Measurements from ENCODE around the gene CELA2A.
"Not testable (repeated sequence)": the region's sequence is repeated elsewhere in the genome, so short reads cannot be mapped to it uniquely, and the experiment has no call there.

CELA2A gene

GRCh38 chr1:15508700-15509487, 52.4 kb downstream of the CELA2A start:
- DNase-seq (ENCODE audit: low read depth), result no peak
- TF ChIP-seq CTCF (IDR thresholded peaks at IDR 0.05; ENCODE audit: insufficient read depth, low read depth, low read length, missing control alignments), result no peak
- no peak overlapping the region for H3K4me3 ChIP-seq (ENCODE audit: low read depth, low read length)

GRCh38 chr1:15509586-15509985, 53.1 kb downstream of the CELA2A start:
- H3K4me3 ChIP-seq (ENCODE audit: low read depth, low read length), result no peak overlapping the region
- DNase-seq (ENCODE audit: low read depth), result no peak
- TF ChIP-seq CTCF (IDR thresholded peaks at IDR 0.05; ENCODE audit: insufficient read depth, low read depth, low read length, missing control alignments), result no peak

DNA sequence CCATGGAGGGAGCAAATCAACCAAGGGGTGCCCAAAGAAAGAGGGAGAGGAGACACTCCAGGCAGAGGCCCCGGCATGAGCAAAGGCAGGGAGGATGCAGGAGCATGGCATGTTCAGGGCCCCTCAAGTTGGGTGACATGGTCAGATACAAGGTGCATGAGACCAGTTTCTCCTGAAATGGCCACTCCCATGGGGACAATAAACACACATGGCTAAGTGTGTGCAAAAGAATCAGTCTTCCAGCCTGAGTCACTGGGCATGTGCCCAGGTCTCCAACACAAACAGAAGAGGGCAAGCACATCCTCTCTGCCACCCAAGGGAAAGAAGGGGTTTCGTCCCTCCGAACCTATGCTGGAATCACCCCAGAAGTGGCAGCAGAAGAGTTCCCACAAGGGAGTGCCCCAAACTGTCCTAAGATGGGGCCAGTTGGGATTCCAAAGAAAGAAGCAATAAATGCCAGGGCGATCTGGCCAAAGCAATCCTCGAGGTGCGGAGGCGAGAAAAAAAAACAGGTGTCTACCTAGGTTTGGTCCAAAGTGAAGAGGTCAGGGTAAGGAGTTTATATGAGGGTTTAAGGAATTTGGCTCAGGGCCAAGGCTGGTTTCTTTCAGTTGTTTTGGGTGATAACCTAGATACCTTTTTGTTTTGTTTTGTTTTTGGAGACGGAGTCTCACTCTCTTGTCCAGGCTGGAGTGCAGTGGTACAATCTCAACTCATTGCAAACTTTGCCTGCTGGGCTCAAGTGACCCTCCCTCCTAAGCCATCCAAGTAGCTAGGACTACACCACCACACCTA, 54.3 kb downstream of the CELA2A start:
- TF ChIP-seq CTCF (IDR thresholded peaks at IDR 0.05; ENCODE audit: insufficient read depth, low read depth, low read length, missing control alignments), result no peak
- no peak for DNase-seq (ENCODE audit: low read depth)
- no peak overlapping the region for H3K4me3 ChIP-seq (ENCODE audit: low read depth, low read length)

DNA sequence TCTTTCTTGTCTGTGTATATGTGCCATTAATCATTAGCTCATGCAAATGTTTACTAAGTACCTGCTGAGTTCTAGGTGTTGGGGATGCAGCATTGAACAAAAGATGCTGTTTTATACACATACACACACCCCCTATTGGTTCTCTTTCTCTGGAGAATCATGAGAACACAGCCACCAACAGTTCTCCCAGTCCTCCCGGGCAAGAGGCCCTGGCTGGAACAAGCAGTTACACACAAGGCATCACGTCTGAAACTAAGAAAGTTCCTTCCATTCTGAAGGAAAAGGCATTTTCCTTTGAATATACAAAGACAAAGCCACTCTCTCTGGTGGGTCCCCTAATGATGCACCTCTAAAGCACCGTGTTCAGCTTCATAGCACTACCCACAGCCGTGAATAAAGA, 56.7 kb downstream of the CELA2A start:
- no peak for DNase-seq (ENCODE audit: low read depth)
- no peak overlapping the region for H3K4me3 ChIP-seq (ENCODE audit: low read depth, low read length)
- TF ChIP-seq CTCF (IDR thresholded peaks at IDR 0.05; ENCODE audit: insufficient read depth, low read depth, low read length, missing control alignments), result no peak

DNA sequence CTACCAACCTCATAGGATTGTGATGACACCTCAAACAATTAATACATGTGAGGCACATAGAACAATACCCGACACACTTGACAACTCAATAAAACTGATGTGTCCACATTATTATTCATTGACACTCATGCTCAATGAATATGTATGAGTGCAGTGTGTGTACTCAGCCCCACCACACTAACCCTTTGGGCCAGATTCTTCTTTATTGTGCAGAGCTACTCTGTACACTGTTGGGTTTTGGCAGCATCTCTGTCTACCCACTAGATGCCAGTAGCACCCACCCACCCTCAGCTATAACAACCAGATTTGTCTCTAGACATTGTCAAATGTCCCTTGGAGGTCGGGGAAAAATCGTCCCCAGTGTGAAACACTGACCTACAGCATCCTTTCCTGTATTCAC, 57.4 kb downstream of the CELA2A start:
- TF ChIP-seq CTCF (IDR thresholded peaks at IDR 0.05; ENCODE audit: insufficient read depth, low read depth, low read length, missing control alignments), result no peak
- no peak overlapping the region for H3K4me3 ChIP-seq (ENCODE audit: low read depth, low read length)
- DNase-seq (ENCODE audit: low read depth), result no peak

- not testable (repeated sequence) for DNase-seq (ENCODE audit: low read depth); H3K4me3 ChIP-seq (ENCODE audit: low read depth, low read length)
Measured at GRCh38 chr1:15514557-15514956, 58.0 kb downstream of the CELA2A start.

- H3K4me3 ChIP-seq (ENCODE audit: low read depth, low read length), result no peak overlapping the region
- no peak for DNase-seq (ENCODE audit: low read depth)
- TF ChIP-seq CTCF (IDR thresholded peaks at IDR 0.05; ENCODE audit: insufficient read depth, low read depth, low read length, missing control alignments), result no peak
Measured at GRCh38 chr1:15515022-15515663, 58.6 kb downstream of the CELA2A start.
